GM12878 (cell line): ENCODE results near the gene PREP. TPM values are rescaled to one million over a fixed set of nuclear protein-coding genes. Genes with fewer than 3 reads are reported as not detected.

Experiments used
- ATF7 ChIP-seq: fragments of 450-650 bp; IDR thresholded peaks from 2 replicates; pipeline ENCODE4 v1.6.1; 2016; ENCODE audit warnings: low read depth, mild to moderate bottlenecking
- CEBPZ ChIP-seq: fragments of 150-350 bp; IDR thresholded peaks from 2 replicates; pipeline ENCODE4 v1.6.1; 2016; ENCODE audit warnings: low read depth, low read length
- E2F8 ChIP-seq: fragments of 450-650 bp; IDR thresholded peaks from 2 replicates; pipeline ENCODE4 v1.6.1; 2018; ENCODE audit warnings: mild to moderate bottlenecking, low read depth, moderate library complexity; ENCODE audit not compliant: partially characterized antibody
- MTA3 ChIP-seq: IDR thresholded peaks from 2 replicates; pipeline ENCODE4 v1.6.1; 2012; ENCODE audit warnings: low read length, inconsistent platforms, borderline replicate concordance
- NBN ChIP-seq: fragments of 450-650 bp; IDR thresholded peaks from 2 replicates; pipeline ENCODE4 v1.6.1; 2016
- ZBTB4 ChIP-seq: fragments of 450-650 bp; formaldehyde crosslinking; IDR thresholded peaks from 2 replicates; pipeline ENCODE4 v1.4.0; 2022; ENCODE audit warnings: mild to moderate bottlenecking, moderate library complexity
- polyA plus RNA-seq, 11 experiments: library from polyadenylated mRNA; depleted of rRNA in 4 of 11; unstranded in 6 of 11; stranded (reverse) in 5 of 11; fragments of >200 nt; fragmentation: Nextera tagmentation in 4 of 11; fragmentation: Illumina TruSeq in 1 of 11; extraction: Ambion mirVana in 4 of 11; extraction: Trizol in 1 of 11; gene quantifications; 1 replicate in 1 of 11; 2 replicates in 10 of 11; pipeline versions ENCODE4 v1.2.1 to v1.2.3, GENCODE V29; 2011 to 2016; ENCODE audit warnings: inconsistent platforms in 2 of 11, missing spikeins in 2 of 11, low read depth in 1 of 11
- total RNA-seq, 4 experiments: library from RNA; depleted of rRNA in 3 of 4; stranded (reverse); fragments of >200 nt in 3 of 4; fragmentation: Illumina TruSeq in 1 of 4; extraction: Trizol in 1 of 4; gene quantifications; 2 replicates each; pipeline versions ENCODE4 v1.2.1 to v1.2.3, GENCODE V29; 2013 to 2021

Gene PREP
- total and polyA plus RNA-seq, 10 of the 15 experiments (the other 5 are each of a cell fraction or from before 2014, with no cell fraction given) = 6.5 to 33.6 (median 18.1) TPM

GRCh38 chr6:105402090-105402938 lies 568 bp downstream of the PREP start (continued):
- TF ChIP-seq NBN (peak; percentile 74; the same call in 1 of the 2 replicates), E2F8 (no peak), ZBTB4 (CRISPR knock-in tag) (no peak), ATF7 (peak; percentile 59), CEBPZ (no peak), MTA3 (no peak)
- TF ChIP-seq, all 136 proteins: peak for 10
